Gastrocnemius medialis (tissue), 4 donors: ENCODE results near the gene TAF1D.

ENCODE experiments used
- CTCF ChIP-seq, 5 experiments: fragments of 450-650 bp in 3 of 5; fragments of 200-600 bp in 2 of 5; sonication (generic) in 2 of 5; IDR thresholded peaks in 4 of 5; conservative IDR thresholded peaks in 1 of 5; 1 replicate in 4 of 5; 2 replicates in 1 of 5; pipeline ENCODE4 v1.5.1; 2016 to 2019; ENCODE audit warnings: antibody characterized with exemption in 5 of 5, mild to moderate bottlenecking in 3 of 5, moderate library complexity in 3 of 5
- POLR2A ChIP-seq, 2 donors: fragments of 450-650 bp; IDR thresholded peaks; one replicate each; pipeline ENCODE4 v1.6.1; 2017; ENCODE audit warnings: antibody characterized with exemption in 2 of 2, mild to moderate bottlenecking in 2 of 2, moderate library complexity in 2 of 2

GRCh38 chr11:93770160-93770559, 28.9 kb upstream of the TAF1D start:
- TF ChIP-seq POLR2A (IDR thresholded peaks at IDR 0.05) (no peak), CTCF (IDR thresholded peaks at IDR 0.05 in 4 of 5, conservative IDR thresholded peaks at IDR 0.05 in 1 of 5) (no peak)
